Amygdala (tissue), 56 donors: ENCODE data around the gene PAK6.

Experiments
- DNase-seq, 56 donors: peaks; one replicate each; lab custom pipeline; 2025; lab: John Stamatoyannopoulos, UW

PAK6 gene

GRCh38 chr15:40240619-40241221 is 1.9 kb downstream of the PAK6 start:
- no peak for DNase-seq

DNA sequence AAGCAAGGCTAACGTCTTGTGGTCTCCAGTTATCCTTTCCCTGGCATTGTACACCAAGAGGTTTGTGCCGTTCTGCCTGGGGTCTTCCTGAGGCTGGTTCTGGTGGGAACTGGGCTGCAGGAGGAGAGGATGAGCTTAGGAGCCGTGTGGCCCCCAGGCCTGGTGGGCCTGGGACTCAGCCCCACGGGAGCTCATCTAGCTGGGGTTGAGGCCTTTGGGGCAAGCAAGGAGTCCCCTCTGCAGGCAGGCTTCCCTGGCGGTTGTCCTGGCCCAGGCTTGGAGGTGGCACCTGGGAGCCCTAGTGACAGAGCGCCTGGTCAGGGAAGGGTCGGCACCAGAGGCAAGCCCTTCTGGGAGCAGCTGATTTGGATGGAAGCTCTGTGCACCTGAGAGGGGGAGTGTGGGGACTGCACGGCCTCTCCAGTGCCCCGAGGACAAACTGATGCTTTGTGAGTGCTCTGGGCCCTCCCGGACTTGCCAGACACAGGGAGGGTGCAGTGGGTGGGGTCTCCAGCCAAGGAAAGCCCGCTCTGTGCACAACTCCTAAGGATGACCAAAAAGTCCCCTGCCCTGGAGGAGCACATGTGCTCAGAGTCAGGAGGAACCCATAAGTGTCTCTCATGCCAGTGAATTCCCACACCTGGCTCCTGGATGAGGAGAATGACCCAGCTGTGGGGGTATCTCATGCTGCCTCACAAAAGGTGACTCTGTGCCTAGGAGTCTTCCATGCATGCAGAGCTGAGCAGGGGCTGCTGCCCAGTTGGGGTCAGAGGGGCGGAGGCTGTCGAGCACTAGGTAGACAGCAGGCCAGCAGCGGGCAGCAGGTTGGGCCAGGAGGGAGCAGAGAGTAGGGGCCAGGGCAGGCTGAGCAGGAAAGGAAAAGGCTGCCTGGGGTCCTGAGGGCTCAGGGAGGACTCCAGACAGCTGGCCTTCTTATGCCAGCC is 2.7 kb downstream of the PAK6 start:
- DNase-seq = no peak

DNA sequence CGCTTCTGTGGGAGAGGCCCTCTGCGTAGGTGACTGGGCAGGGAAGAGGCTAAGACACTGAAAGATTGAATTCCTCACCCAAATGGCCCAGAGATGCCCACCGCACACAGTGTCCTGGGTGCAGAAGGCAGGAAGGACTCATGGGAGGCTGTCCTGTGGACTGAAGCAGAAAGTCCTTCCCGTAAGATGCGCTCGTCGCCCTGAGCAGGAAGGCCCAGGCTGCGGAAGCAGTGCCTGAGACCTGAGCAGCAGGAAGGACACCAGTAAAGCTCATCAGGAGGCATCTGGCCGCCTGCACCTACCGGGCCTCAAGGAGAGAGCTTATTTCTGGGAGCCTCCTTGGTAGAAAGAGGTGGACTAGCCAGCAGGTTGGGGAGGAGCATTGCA is 3.3 kb downstream of the PAK6 start:
- no peak for DNase-seq

DNA sequence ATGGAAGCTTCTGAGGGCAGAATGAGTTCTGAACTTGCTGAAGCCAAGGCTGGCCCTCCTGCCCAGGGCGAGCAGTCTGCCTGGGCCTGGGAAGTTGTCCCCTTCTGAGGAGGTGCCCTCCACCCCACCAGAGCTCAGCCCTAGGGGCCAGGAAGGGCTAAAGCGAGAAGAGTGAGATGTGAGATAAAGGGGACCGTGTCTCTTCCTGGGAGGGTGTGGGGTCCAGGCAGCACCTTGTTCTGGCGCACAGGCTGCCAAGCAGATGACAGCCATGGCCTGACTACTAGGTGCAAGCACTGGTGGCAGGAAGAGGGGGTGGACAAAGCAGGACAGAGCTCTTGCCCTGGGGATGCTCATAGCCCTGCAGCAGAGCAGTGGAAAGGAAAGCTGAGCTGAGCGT is 3.7 kb downstream of the PAK6 start:
- no peak for DNase-seq

- DNase-seq = no peak
These were observed 4.4 kb downstream of the PAK6 start for GRCh38 chr15:40243126-40243810.

- no peak for DNase-seq
These were observed 6.2 kb downstream of the PAK6 start for GRCh38 chr15:40244961-40245523.

DNA sequence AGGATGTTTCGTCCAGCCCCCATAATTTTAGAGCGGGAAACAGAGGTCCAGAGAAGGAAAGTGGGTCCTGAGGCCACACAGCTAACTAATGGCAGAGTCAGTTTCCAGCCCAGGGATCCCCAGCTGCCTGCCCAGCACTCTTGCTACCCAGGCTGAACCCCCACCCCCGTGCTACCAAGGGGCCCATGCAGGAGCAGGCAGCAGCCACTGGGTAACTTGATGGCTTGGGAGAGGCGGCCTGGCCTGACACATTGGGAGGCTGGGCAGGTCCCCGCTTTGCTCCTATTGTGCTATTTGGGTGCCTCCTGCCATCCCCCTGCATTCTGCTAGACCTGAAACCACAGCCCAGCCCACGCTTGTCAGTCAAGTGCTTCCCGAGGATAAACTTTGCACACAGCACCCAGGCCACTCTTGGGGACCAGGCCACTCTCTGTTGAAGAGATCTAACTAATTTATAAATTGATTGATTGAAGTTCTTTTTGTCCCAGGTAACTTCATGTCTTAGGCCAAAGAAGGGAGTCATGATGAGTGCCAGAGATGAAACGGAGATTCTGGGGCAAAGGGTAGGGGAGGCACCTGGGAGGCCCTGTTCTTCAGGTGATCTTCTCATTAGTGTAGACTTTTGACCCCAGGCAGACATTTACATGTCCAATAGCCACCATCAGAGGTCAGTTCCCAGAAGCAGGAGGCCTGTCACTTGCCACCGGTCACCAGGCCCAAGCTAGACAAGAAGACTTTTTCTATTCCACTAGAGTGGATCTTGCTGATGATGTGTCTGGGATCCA is 7.0 kb downstream of the PAK6 start:
- DNase-seq = no peak

DNA sequence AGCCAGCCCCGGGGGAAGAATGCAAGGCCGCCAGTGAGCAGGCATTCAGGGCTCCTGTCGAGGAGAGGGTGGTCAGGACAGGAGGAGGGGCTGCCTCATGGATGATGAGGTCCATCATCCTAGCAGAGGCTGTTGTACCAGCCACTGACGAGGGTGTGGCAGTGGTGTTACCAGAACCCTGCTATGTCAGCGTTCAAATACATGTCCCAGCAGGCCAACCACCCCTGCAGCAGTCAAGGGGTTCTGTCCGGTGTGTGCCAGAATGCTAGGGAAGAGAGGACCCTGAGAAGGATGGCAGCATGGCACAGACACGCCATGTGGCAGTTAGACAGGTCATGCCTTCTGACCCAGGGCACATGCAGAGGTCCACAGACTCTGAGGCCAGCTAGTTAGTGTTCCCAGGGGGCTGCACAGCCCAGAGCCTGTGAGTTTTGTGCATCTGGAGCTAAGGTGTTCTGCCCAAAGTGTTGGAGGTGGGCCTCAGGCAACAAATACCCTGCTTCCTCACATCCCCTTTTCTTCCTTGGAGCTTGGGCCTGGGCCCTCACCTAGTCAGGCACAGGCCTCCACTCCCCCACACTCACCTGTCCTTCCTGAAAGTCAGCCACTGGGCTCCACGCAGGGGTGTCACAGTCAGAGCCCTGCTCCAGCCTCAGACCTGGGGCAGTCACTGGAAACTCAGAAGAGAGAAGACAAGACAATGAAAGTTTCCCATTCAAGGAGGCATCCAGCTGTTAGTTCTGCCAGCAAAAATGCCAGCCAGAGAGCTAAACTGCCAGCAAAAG is 7.8 kb downstream of the PAK6 start:
- DNase-seq = no peak

- DNase-seq = no peak
These were observed 8.6 kb downstream of the PAK6 start for GRCh38 chr15:40247406-40247971.

GRCh38 chr15:40248006-40248783 is 9.3 kb downstream of the PAK6 start:
- DNase-seq = no peak

- no peak for DNase-seq
These were observed 10.8 kb downstream of the PAK6 start for GRCh38 chr15:40249477-40250303.

- DNase-seq = no peak
These were observed 11.4 kb downstream of the PAK6 start for GRCh38 chr15:40250304-40250656.

DNA sequence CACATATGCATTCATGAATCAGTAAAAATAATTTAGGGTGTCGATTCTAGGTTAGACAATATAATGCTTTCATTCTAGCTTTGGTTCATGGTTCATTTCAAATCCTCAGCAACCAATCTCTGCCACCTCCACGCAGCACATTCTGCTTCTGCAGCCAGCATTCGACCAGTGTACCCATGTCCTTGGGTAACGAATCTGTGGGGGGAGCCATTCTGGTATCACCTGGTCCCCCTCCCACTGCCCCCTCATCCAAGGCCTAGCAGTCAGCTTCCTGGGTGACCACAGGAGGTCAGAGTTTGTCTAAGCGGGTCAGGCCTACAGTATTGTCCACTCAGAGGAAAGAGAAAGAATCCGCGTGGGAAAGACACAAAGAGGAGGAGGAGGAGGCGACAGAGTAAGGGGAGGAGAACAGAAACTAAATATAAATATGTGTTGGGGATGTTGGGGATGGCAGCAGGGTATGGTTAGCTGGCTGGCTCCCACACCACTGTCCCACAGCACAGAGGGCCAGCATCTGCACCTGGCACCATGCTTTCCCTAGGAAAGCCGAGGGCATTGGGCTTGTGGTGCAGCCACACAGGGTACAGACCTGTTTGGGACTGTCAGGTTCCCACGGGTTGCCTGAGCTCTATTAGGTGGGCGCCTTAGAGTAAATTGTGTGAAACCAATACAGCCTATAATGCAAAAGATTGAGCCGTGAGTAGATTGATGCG is 12.1 kb downstream of the PAK6 start:
- no peak for DNase-seq

- no peak for DNase-seq
These were observed 12.8 kb downstream of the PAK6 start for GRCh38 chr15:40251486-40252140.

GRCh38 chr15:40252141-40252437 is 13.2 kb downstream of the PAK6 start:
- no peak for DNase-seq

GRCh38 chr15:40252438-40253166 is 13.7 kb downstream of the PAK6 start:
- peak in 1 of 56 donors; percentile 19 for DNase-seq
